Upper lobe of right lung (tissue), 1 donor: Measurements from ENCODE around the gene SERPINA5. TPM values are rescaled to one million over a fixed set of nuclear protein-coding genes. Genes with fewer than 3 reads are reported as not detected.
"Not testable (repeated sequence)": the region's sequence is repeated elsewhere in the genome, so short reads cannot be mapped to it uniquely, and the experiment has no call there.

ENCODE experiments used
- ATAC-seq: fragments of 200-7000 bp; cut with Tn5 transposase; one replicate; pipeline ENCODE4 v1.9.1; 2020; ENCODE audit warnings: mild to moderate bottlenecking, moderate library complexity
- DNase-seq: peaks from one replicate; pipeline ENCODE4 v3.0.0-alpha.2; 2020
- H3K27ac ChIP-seq: fragments of 200-600 bp; one replicate; pipeline ENCODE4 v1.8.0; 2022
- H3K27me3 ChIP-seq: fragments of 200-600 bp; one replicate; pipeline ENCODE4 v1.8.0; 2022; ENCODE audit warnings: mild to moderate bottlenecking
- H3K36me3 ChIP-seq: fragments of 200-600 bp; one replicate; pipeline ENCODE4 v1.8.0; 2022
- H3K4me1 ChIP-seq: fragments of 200-600 bp; one replicate; pipeline ENCODE4 v1.8.0; 2022
- H3K4me3 ChIP-seq: fragments of 200-600 bp; one replicate; pipeline ENCODE4 v1.8.0; 2022; ENCODE audit warnings: mild to moderate bottlenecking
- H3K9me3 ChIP-seq: fragments of 200-600 bp; one replicate; pipeline ENCODE4 v1.8.0; 2022
- CTCF ChIP-seq: fragments of 200-600 bp; IDR thresholded peaks from one replicate; pipeline ENCODE4 v1.8.0; 2022; ENCODE audit warnings: antibody characterized with exemption
- intact Hi-C: fragments of 100-400 bp; cut with DNase I; formaldehyde crosslinking; loops from one replicate; pipeline ENCODE4 v1.11.0; 2022
- total RNA-seq: library from RNA; stranded (reverse); fragmentation: NEBNext Ultra II Directional; extraction: Animal tissue kit (Norgen Biotek cat#: 25700); gene quantifications from one replicate; pipeline ENCODE4 v1.2.1, GENCODE V29; 2021
- donor health status: DM: no; HTN: yes; CAD: no; lungs with severe emphysema.

The SERPINA5 gene
- total RNA-seq, 1 donor from 2014 or later = 0.41 TPM

- no peak for ATAC-seq
- TF ChIP-seq CTCF = no peak
- H3K4me1 ChIP-seq = no peaks in the 10 kb centered on the region
Observed at GRCh38 chr14:94573475-94574277, 7.5 kb upstream of the SERPINA5 start.

GRCh38 chr14:94574336-94574735, 6.9 kb upstream of the SERPINA5 start:
- Histone ChIP-seq H3K4me1 (no peaks in the 10 kb centered on the region), H3K4me3 (no peak overlapping the region), H3K27me3 (no peaks in the 10 kb centered on the region), H3K36me3 (no peaks in the 10 kb centered on the region), H3K27ac (no peak overlapping the region), H3K9me3 (no peaks in the 10 kb centered on the region)
- no peak for ATAC-seq
- no peak for TF ChIP-seq CTCF
- no peak for DNase-seq
- intact Hi-C loops = no loop called here

More at GRCh38 chr14:94573475-94574277, 7.5 kb upstream of the SERPINA5 start:
- Histone ChIP-seq H3K4me3 (no peak overlapping the region), H3K27me3 (no peaks in the 10 kb centered on the region), H3K9me3 (no peaks in the 10 kb centered on the region), H3K27ac (no peak overlapping the region), H3K36me3 (no peaks in the 10 kb centered on the region)
- no peak for DNase-seq
- intact Hi-C loops = no loop called here

GRCh38 chr14:94575730-94576585, 5.3 kb upstream of the SERPINA5 start:
- no peaks in the 10 kb centered on the region for H3K27me3 ChIP-seq
- H3K4me3 ChIP-seq = no peak overlapping the region
- ATAC-seq = no peak
- no peaks in the 10 kb centered on the region for H3K36me3 ChIP-seq
- TF ChIP-seq CTCF = no peak
- no peak overlapping the region for H3K27ac ChIP-seq
- intact Hi-C loops = no loop called here
- peaks cover 3% of the 10 kb centered on the region for H3K4me1 ChIP-seq
- DNase-seq = no peak
- no peaks in the 10 kb centered on the region for H3K9me3 ChIP-seq

- H3K36me3 ChIP-seq, H3K27me3 ChIP-seq, H3K27ac ChIP-seq, ATAC-seq, DNase-seq, H3K9me3 ChIP-seq, H3K4me1 ChIP-seq, intact Hi-C loops, H3K4me3 ChIP-seq: not testable (repeated sequence)
Observed at GRCh38 chr14:94577472-94577871, 3.8 kb upstream of the SERPINA5 start.

- TF ChIP-seq CTCF = no peak
- Histone ChIP-seq H3K36me3 (no peaks in the 10 kb centered on the region), H3K9me3 (no peaks in the 10 kb centered on the region), H3K27me3 (no peaks in the 10 kb centered on the region), H3K4me1 (peaks cover 4% of the 10 kb centered on the region), H3K27ac (no peak overlapping the region), H3K4me3 (no peak overlapping the region)
- ATAC-seq (no peak), DNase-seq (no peak)
- intact Hi-C loops = no loop called here
Observed at GRCh38 chr14:94578712-94579111, 2.5 kb upstream of the SERPINA5 start.

GRCh38 chr14:94582199-94582750, 1.0 kb downstream of the SERPINA5 start:
- Histone ChIP-seq H3K27ac (no peak overlapping the region), H3K36me3 (no peaks in the 10 kb centered on the region), H3K27me3 (no peaks in the 10 kb centered on the region), H3K9me3 (no peaks in the 10 kb centered on the region), H3K4me3 (no peak overlapping the region), H3K4me1 (peaks cover 4% of the 10 kb centered on the region)
- intact Hi-C loops = no loop called here
- ATAC-seq = no peak
- DNase-seq = no peak
- no peak for TF ChIP-seq CTCF
